H1 (cell line): Measurements from ENCODE around the gene KIF1B. TPM values are rescaled to one million over a fixed set of nuclear protein-coding genes. Genes with fewer than 3 reads are reported as not detected.

ENCODE experiments used
- ASH2L ChIP-seq: fragments of 200-600, 300-600 bp; sonication (generic); IDR thresholded peaks from one replicate; pipeline ENCODE4 v1.7.1; 2017; ENCODE audit warnings: low read length
- BCL11A ChIP-seq, 2 experiments: IDR thresholded peaks; one replicate each; pipeline ENCODE4 v1.6.1; 2011; ENCODE audit warnings: low read depth in 2 of 2, low read length in 2 of 2, mild to moderate bottlenecking in 2 of 2
- EZH2 ChIP-seq: fragments of 200-600 bp; sonication (generic); IDR thresholded peaks from 2 replicates; pipeline ENCODE4 v1.7.1; 2012; ENCODE audit warnings: low read depth, mild to moderate bottlenecking, moderate library complexity, low read length, inconsistent platforms; ENCODE audit not compliant: severe bottlenecking
- GABPA ChIP-seq: IDR thresholded peaks from 2 replicates; pipeline ENCODE4 v1.6.1; 2011; ENCODE audit warnings: mild to moderate bottlenecking, low read length, moderate library complexity, borderline replicate concordance; ENCODE audit not compliant: insufficient read depth
- MAFK ChIP-seq: IDR thresholded peaks from 2 replicates; pipeline ENCODE4 v1.6.1; 2012; ENCODE audit warnings: low read depth, mild to moderate bottlenecking, improper control_type of control experiment, low read length
- SUZ12 ChIP-seq: fragments of 200-600 bp; sonication (generic); IDR thresholded peaks from 2 replicates; pipeline ENCODE4 v1.6.1; 2012; ENCODE audit warnings: mild to moderate bottlenecking, inconsistent platforms, low read length, moderate library complexity, mixed read lengths
- TBP ChIP-seq: IDR thresholded peaks from 2 replicates; pipeline ENCODE4 v1.6.1; 2011; ENCODE audit warnings: low read depth, low read length, improper control_type of control experiment
- TCF12 ChIP-seq: IDR thresholded peaks from 2 replicates; pipeline ENCODE4 v1.6.1; 2011; ENCODE audit warnings: low read depth, mild to moderate bottlenecking, low read length
- polyA plus RNA-seq, 7 experiments: library from polyadenylated mRNA; depleted of rRNA in 3 of 7; stranded (reverse) in 5 of 7; unstranded in 2 of 7; fragments of >200 nt in 5 of 7; fragments of 200-250 nt in 2 of 7; gene quantifications; 1 replicate in 5 of 7; 2 replicates in 1 of 7; 4 replicates in 1 of 7; pipeline versions ENCODE4 v1.2.1 to v1.2.3, GENCODE V29; 2011 to 2013; ENCODE audit warnings: missing spikeins in 2 of 7, mixed read lengths in 2 of 7
- total RNA-seq: library from RNA; stranded (reverse); fragmentation: NEBNext Ultra II Directional; extraction: Animal tissue kit (Norgen Biotek cat#: 25700); gene quantifications from 2 replicates; pipeline ENCODE4 v1.2.1, GENCODE V29; 2021
- TF ChIP-seq, protein P1 (sequence below): fragments of 300-600 bp; sonication (generic); IDR thresholded peaks from 2 replicates; pipeline ENCODE4 v1.7.1; 2012; ENCODE audit warnings: low read length, moderate library complexity, mild to moderate bottlenecking, inconsistent platforms; ENCODE audit not compliant: insufficient replicate concordance

The KIF1B gene
- total and polyA plus RNA-seq, 2 of the 8 experiments (the other 6 are each of a cell fraction or from before 2014, with no cell fraction given), result 39.1 to 74.2 TPM

- TF ChIP-seq, protein P1, sequence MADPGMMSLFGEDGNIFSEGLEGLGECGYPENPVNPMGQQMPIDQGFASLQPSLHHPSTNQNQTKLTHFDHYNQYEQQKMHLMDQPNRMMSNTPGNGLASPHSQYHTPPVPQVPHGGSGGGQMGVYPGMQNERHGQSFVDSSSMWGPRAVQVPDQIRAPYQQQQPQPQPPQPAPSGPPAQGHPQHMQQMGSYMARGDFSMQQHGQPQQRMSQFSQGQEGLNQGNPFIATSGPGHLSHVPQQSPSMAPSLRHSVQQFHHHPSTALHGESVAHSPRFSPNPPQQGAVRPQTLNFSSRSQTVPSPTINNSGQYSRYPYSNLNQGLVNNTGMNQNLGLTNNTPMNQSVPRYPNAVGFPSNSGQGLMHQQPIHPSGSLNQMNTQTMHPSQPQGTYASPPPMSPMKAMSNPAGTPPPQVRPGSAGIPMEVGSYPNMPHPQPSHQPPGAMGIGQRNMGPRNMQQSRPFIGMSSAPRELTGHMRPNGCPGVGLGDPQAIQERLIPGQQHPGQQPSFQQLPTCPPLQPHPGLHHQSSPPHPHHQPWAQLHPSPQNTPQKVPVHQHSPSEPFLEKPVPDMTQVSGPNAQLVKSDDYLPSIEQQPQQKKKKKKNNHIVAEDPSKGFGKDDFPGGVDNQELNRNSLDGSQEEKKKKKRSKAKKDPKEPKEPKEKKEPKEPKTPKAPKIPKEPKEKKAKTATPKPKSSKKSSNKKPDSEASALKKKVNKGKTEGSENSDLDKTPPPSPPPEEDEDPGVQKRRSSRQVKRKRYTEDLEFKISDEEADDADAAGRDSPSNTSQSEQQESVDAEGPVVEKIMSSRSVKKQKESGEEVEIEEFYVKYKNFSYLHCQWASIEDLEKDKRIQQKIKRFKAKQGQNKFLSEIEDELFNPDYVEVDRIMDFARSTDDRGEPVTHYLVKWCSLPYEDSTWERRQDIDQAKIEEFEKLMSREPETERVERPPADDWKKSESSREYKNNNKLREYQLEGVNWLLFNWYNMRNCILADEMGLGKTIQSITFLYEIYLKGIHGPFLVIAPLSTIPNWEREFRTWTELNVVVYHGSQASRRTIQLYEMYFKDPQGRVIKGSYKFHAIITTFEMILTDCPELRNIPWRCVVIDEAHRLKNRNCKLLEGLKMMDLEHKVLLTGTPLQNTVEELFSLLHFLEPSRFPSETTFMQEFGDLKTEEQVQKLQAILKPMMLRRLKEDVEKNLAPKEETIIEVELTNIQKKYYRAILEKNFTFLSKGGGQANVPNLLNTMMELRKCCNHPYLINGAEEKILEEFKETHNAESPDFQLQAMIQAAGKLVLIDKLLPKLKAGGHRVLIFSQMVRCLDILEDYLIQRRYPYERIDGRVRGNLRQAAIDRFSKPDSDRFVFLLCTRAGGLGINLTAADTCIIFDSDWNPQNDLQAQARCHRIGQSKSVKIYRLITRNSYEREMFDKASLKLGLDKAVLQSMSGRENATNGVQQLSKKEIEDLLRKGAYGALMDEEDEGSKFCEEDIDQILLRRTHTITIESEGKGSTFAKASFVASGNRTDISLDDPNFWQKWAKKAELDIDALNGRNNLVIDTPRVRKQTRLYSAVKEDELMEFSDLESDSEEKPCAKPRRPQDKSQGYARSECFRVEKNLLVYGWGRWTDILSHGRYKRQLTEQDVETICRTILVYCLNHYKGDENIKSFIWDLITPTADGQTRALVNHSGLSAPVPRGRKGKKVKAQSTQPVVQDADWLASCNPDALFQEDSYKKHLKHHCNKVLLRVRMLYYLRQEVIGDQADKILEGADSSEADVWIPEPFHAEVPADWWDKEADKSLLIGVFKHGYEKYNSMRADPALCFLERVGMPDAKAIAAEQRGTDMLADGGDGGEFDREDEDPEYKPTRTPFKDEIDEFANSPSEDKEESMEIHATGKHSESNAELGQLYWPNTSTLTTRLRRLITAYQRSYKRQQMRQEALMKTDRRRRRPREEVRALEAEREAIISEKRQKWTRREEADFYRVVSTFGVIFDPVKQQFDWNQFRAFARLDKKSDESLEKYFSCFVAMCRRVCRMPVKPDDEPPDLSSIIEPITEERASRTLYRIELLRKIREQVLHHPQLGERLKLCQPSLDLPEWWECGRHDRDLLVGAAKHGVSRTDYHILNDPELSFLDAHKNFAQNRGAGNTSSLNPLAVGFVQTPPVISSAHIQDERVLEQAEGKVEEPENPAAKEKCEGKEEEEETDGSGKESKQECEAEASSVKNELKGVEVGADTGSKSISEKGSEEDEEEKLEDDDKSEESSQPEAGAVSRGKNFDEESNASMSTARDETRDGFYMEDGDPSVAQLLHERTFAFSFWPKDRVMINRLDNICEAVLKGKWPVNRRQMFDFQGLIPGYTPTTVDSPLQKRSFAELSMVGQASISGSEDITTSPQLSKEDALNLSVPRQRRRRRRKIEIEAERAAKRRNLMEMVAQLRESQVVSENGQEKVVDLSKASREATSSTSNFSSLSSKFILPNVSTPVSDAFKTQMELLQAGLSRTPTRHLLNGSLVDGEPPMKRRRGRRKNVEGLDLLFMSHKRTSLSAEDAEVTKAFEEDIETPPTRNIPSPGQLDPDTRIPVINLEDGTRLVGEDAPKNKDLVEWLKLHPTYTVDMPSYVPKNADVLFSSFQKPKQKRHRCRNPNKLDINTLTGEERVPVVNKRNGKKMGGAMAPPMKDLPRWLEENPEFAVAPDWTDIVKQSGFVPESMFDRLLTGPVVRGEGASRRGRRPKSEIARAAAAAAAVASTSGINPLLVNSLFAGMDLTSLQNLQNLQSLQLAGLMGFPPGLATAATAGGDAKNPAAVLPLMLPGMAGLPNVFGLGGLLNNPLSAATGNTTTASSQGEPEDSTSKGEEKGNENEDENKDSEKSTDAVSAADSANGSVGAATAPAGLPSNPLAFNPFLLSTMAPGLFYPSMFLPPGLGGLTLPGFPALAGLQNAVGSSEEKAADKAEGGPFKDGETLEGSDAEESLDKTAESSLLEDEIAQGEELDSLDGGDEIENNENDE, result no peak
- TF ChIP-seq EZH2 (no peak), TBP (no peak), MAFK (no peak), TCF12 (no peak), GABPA (no peak), SUZ12 (no peak), ASH2L (no peak), BCL11A (IDR thresholded peaks at IDR 0.05; ENCODE audit: low read depth in 2 of 2, low read length in 2 of 2) (no peak)
Measured at GRCh38 chr1:10265900-10266299, 55.5 kb downstream of the KIF1B start (continued).
